K562 (cell line): ENCODE results near the gene MVD. TPM values are rescaled to one million over a fixed set of nuclear protein-coding genes. Genes with fewer than 3 reads are reported as not detected.
A peak's percentile ranks its signal among the peaks of the same experiment; 100 is the strongest.

ENCODE experiments used
- ATF3 ChIP-seq, 2 experiments: fragments of 450-650 bp in 1 of 2; sonication (generic) in 1 of 2; formaldehyde crosslinking in 1 of 2; IDR thresholded peaks in 1 of 2; conservative IDR thresholded peaks in 1 of 2; 2 replicates each; pipeline versions ENCODE4 v1.6.1 to v1.8.1; 2016 to 2023; ENCODE audit warnings: mild to moderate bottlenecking in 2 of 2, moderate library complexity in 2 of 2, inconsistent platforms in 1 of 2, missing genetic modification reagents in 1 of 2
- CXXC5 ChIP-seq: fragments of 250-450 bp; sonication (Bioruptor Pico); IDR thresholded peaks from 2 replicates; pipeline ENCODE4 v1.8.0; 2022; ENCODE audit warnings: inconsistent platforms, mild to moderate bottlenecking, moderate library complexity
- E2F6 ChIP-seq, 2 experiments: IDR thresholded peaks; 2 replicates each; pipeline ENCODE4 v1.6.1; 2011; ENCODE audit warnings: borderline replicate concordance in 1 of 2, control low read depth in 1 of 2, low read depth in 1 of 2, low read length in 1 of 2, mild to moderate bottlenecking in 1 of 2, mixed read lengths in 1 of 2, moderate library complexity in 1 of 2; ENCODE audit not compliant: insufficient read depth in 1 of 2, insufficient read length in 1 of 2, poor library complexity in 1 of 2, severe bottlenecking in 1 of 2; ENCODE audit errors: extremely low read depth in 1 of 2
- EGR1 ChIP-seq: fragments of 450-650 bp; conservative IDR thresholded peaks from 2 replicates; pipeline ENCODE4 v1.6.1; 2017; ENCODE audit warnings: mild to moderate bottlenecking
- ETV1 ChIP-seq: fragments of 450-650 bp; conservative IDR thresholded peaks from 2 replicates; pipeline ENCODE4 v1.6.1; 2016; ENCODE audit warnings: missing genetic modification characterization, control low read depth, low read depth, missing compliant biosample characterization
- ID3 ChIP-seq, 2 experiments: fragments of 250-450 bp in 1 of 2; fragments of 450-650 bp in 1 of 2; sonication (Bioruptor Pico) in 1 of 2; IDR thresholded peaks; 2 replicates each; pipeline versions ENCODE4 v1.6.1 to v1.8.0; 2016 to 2021; ENCODE audit warnings: mild to moderate bottlenecking in 2 of 2, moderate library complexity in 2 of 2, missing compliant biosample characterization in 1 of 2, missing genetic modification characterization in 1 of 2
- MAFK ChIP-seq: IDR thresholded peaks from 2 replicates; pipeline ENCODE4 v1.6.1; 2011; ENCODE audit warnings: low read length, improper control_type of control experiment
- MAX ChIP-seq: sonication (generic); formaldehyde crosslinking; IDR thresholded peaks from 2 replicates; pipeline ENCODE4 v1.9.0; 2022; ENCODE audit warnings: mild to moderate bottlenecking, missing genetic modification reagents
- MTA3 ChIP-seq: fragments of 450-650 bp; formaldehyde crosslinking; IDR thresholded peaks from 2 replicates; pipeline ENCODE4 v1.6.1; 2017; ENCODE audit warnings: mild to moderate bottlenecking, borderline replicate concordance
- NCOA4 ChIP-seq: fragments of 450-650 bp; IDR thresholded peaks from 2 replicates; pipeline ENCODE4 v1.6.1; 2018; ENCODE audit warnings: mild to moderate bottlenecking; ENCODE audit not compliant: partially characterized antibody
- NR2C2 ChIP-seq, 2 experiments: fragments of 200-800 bp in 1 of 2; sonication (Bioruptor generic) in 1 of 2; sonication (generic) in 1 of 2; formaldehyde crosslinking in 1 of 2; IDR thresholded peaks; 2 replicates each; pipeline versions ENCODE4 v1.6.1 to v1.8.0; 2016 to 2022; ENCODE audit warnings: mild to moderate bottlenecking in 1 of 2, missing compliant biosample characterization in 1 of 2, missing genetic modification characterization in 1 of 2, missing genetic modification reagents in 1 of 2
- PHF20 ChIP-seq: fragments of 450-650 bp; IDR thresholded peaks from 2 replicates; pipeline ENCODE4 v1.6.1; 2018; ENCODE audit not compliant: partially characterized antibody
- RFX5 ChIP-seq: IDR thresholded peaks from 2 replicates; pipeline ENCODE4 v1.6.1; 2011; ENCODE audit warnings: low read depth, mild to moderate bottlenecking, improper control_type of control experiment, low read length
- ZNF134 ChIP-seq: fragments of 250-450 bp; sonication (Bioruptor Pico); conservative IDR thresholded peaks from 2 replicates; pipeline ENCODE4 v1.4.0; 2020
- ZNF347 ChIP-seq: fragments of 450-650 bp; formaldehyde crosslinking; IDR thresholded peaks from 2 replicates; pipeline ENCODE4 v1.4.0; 2020; ENCODE audit warnings: low read depth, mild to moderate bottlenecking, moderate library complexity
- ZNF583 ChIP-seq: fragments of 250-450 bp; sonication (Bioruptor Pico); IDR thresholded peaks from 2 replicates; pipeline ENCODE4 v1.4.0; 2020
- ZNF76 ChIP-seq: fragments of 250-450 bp; sonication (Bioruptor Pico); IDR thresholded peaks from 2 replicates; pipeline ENCODE4 v1.4.0; 2020; ENCODE audit warnings: mild to moderate bottlenecking, moderate library complexity, borderline replicate concordance
- polyA plus RNA-seq, 8 experiments: library from polyadenylated mRNA; depleted of rRNA in 4 of 8; stranded (reverse) in 5 of 8; unstranded in 3 of 8; fragments of >200 nt; fragmentation: Nextera tagmentation in 2 of 8; fragmentation: Illumina TruSeq in 1 of 8; extraction: Ambion mirVana in 2 of 8; extraction: Trizol in 1 of 8; gene quantifications; 2 replicates each; pipeline versions ENCODE4 v1.2.1 to v1.2.3, GENCODE V29; 2011 to 2014; ENCODE audit warnings: inconsistent platforms in 1 of 8, missing spikeins in 1 of 8
- total RNA-seq, 7 experiments: library from RNA; depleted of rRNA in 6 of 7; stranded (reverse); fragments of >200 nt in 6 of 7; fragmentation: Illumina TruSeq in 2 of 7; extraction: Trizol in 2 of 7; gene quantifications; 2 replicates each; pipeline versions ENCODE4 v1.2.1 to v1.2.3, GENCODE V29; 2011 to 2021; ENCODE audit warnings: low replicate concordance in 1 of 7
- TF ChIP-seq, protein P1 (sequence below): sonication (generic); formaldehyde crosslinking; IDR thresholded peaks from 2 replicates; pipeline ENCODE4 v1.9.0; 2022; ENCODE audit warnings: mild to moderate bottlenecking, missing genetic modification reagents
- TF ChIP-seq, protein P2 (sequence below): fragments of 200-800 bp; sonication (Bioruptor generic); IDR thresholded peaks from 2 replicates; pipeline ENCODE4 v1.6.1; 2017; ENCODE audit warnings: missing genetic modification characterization, missing compliant biosample characterization

Gene MVD
- total and polyA plus RNA-seq, 9 of the 15 experiments (the other 6 are each of a cell fraction or from before 2014, with no cell fraction given), result 12.2 to 141 (median 45.3) TPM

GRCh38 chr16:88700636-88701482 lies 38.0 kb upstream of the MVD start (continued):
- TF ChIP-seq, protein P1, sequence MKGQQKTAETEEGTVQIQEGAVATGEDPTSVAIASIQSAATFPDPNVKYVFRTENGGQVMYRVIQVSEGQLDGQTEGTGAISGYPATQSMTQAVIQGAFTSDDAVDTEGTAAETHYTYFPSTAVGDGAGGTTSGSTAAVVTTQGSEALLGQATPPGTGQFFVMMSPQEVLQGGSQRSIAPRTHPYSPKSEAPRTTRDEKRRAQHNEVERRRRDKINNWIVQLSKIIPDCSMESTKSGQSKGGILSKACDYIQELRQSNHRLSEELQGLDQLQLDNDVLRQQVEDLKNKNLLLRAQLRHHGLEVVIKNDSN (CRISPR knock-in tag), result peak; percentile 3; the same call in 1 of the 2 replicates
- TF ChIP-seq ZNF134, result no peak
- no peak for TF ChIP-seq MTA3
- TF ChIP-seq ZNF583 (CRISPR knock-in tag), result no peak
- no peak for TF ChIP-seq MAFK
- 0 out of 2 replicates have a peak, but pooled peaks have one; percentile 53 for TF ChIP-seq ZNF76
- no peak for TF ChIP-seq ID3 (CRISPR knock-in tag; IDR thresholded peaks at IDR 0.05)
- no peak for TF ChIP-seq ID3 (tag; IDR thresholded peaks at IDR 0.05)
- TF ChIP-seq ATF3 (IDR thresholded peaks at IDR 0.05), result peak; percentile 45
- no peak for TF ChIP-seq ATF3 (CRISPR knock-in tag; conservative IDR thresholded peaks at IDR 0.05)
- TF ChIP-seq ETV1, result peak; percentile 63
- TF ChIP-seq MAX, result peak; percentile 51; the same call in 1 of the 2 replicates
- TF ChIP-seq PHF20, result no peak
- no peak for TF ChIP-seq NR2C2 (CRISPR knock-in tag; IDR thresholded peaks at IDR 0.05)
- peak; percentile 48; the same call in 1 of the 2 replicates for TF ChIP-seq NR2C2 (tag; IDR thresholded peaks at IDR 0.05)
- peak; percentile 85 for TF ChIP-seq EGR1
- peak in 1 of 2 experiments; percentile 42 for TF ChIP-seq E2F6 (IDR thresholded peaks at IDR 0.05; ENCODE audit: borderline replicate concordance in 1 of 2, extremely low read depth in 1 of 2, insufficient read depth in 1 of 2, insufficient read length in 1 of 2, low read depth in 1 of 2, low read length in 1 of 2, poor library complexity in 1 of 2, severe bottlenecking in 1 of 2)
- no peak for TF ChIP-seq ZNF347
- TF ChIP-seq NCOA4, result no peak
- no peak for TF ChIP-seq RFX5
- TF ChIP-seq, protein P2, sequence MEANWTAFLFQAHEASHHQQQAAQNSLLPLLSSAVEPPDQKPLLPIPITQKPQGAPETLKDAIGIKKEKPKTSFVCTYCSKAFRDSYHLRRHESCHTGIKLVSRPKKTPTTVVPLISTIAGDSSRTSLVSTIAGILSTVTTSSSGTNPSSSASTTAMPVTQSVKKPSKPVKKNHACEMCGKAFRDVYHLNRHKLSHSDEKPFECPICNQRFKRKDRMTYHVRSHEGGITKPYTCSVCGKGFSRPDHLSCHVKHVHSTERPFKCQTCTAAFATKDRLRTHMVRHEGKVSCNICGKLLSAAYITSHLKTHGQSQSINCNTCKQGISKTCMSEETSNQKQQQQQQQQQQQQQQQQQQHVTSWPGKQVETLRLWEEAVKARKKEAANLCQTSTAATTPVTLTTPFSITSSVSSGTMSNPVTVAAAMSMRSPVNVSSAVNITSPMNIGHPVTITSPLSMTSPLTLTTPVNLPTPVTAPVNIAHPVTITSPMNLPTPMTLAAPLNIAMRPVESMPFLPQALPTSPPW, result peak; percentile 99
- 0 out of 2 replicates have a peak, but pooled peaks have one; percentile 29 for TF ChIP-seq CXXC5 (CRISPR knock-in tag)
